Measurements from ENCODE around the gene IL12RB2.
A peak's percentile ranks its signal among the peaks of the same experiment; 100 is the strongest.
"Not testable (repeated sequence)": the region's sequence is repeated elsewhere in the genome, so short reads cannot be mapped to it uniquely, and the experiment has no call there.

Gene IL12RB2

DNA sequence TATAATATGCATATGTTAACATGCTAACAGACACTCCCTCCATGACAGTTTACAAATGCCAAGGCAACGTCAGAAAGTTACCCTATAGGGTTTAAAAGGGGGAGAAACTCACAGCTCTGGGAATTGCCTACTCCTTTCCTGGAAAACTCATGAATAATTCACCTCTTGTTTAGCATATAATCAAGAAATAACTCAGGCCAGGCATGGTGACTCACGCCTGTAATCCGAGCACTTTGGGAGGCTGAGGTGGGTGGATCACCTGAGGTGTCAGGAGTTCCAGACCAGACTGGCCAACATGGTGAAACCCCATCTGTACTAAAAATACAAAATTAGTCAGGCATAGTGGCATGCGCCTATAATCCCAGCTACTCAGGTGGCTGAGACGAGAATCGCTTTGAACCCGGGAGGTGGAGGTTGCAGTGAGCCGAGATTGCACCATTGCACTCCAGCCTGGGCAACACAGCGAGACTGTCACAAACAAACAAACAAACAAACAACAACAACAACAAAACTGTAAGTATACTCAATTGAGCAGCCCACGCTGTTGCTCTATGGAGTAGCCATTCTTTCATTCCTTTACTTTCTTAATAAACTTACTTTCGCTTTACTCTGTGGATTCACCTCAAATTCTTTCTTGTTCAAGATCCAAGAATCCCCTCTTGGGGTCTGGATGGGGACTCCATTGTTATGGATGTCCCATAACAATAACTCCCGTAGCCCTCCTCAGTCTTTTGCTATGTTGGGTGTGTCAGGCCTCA lies 92.5 kb downstream of the IL12RB2 start:
- not testable (repeated sequence) for DNase-seq

DNA sequence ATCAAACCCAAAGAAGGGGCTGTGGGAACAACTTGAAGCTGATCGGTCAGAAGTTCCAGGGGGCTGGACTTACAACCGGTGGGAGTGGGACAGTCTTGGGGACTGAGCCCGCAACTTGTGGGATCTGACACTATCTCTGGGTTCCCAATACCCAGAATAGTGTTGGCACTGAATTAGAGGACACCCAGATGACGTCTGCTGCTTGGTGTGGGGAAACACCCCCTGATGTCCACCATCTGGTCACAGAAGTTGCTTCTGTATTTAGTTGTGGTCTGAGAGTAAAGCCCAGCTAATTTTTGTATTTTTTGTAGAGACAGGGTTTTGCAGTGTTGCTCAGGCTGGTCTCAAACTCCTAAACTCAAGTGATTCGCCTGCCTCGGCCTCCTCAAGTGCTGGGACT lies 93.8 kb downstream of the IL12RB2 start:
- DNase-seq, result no peak

DNA sequence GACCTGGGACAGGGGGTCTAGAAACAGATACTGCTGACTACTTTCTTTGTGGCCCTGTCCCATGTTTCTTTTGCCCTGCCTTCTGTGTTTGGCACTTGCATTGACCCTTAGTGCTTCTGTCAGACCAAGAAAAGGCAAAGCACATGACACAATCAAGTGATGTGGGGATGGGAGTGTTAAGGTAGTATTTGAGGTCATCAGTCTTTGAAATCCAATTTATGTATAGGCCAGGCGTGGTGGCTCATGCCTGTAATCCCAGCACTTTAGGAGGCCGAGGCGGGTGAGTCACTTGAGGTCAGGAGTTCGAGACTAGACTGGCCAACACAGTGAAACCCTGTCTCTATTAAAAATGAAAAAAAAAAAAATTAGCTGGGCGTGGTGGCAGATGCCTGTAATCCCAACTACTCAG lies 96.5 kb downstream of the IL12RB2 start:
- DNase-seq, result no peak

DNA sequence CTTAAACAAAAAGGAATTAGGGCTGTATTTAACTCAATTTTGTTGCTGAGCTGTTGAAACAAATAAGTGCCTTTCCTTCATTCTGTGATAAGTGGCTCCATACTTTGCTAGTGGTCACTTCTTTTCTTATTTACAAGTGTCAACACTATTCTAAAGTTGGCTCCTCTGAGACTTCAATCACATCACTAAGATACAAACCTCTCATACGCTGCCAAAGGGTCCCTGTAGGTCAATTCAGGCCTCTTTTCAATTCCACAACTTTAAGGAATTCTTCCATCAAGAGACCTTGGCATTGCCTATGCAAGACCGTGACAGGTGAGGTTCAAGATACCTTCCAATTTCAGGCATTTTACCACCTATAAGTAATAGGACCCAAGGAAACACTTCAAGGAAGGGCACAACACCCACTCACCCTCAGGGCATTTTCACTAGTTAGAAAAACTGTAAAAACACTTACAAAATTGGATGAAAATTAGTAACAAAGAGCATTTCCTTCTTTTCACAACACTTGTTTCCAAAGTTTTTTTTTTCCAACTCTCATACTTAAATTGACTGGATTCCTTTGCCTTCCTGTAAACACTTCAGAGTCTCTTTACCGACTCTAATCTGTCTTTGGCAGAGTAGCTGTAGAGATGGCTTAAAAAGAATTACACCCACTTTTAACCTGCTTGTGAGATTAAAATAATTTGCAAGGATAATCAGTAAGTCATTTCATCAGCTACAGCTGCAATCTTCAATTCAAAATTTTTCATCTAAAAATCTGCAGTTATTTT lies 98.0 kb downstream of the IL12RB2 start:
- no peak for DNase-seq

- no peak for DNase-seq
These were observed 99.8 kb downstream of the IL12RB2 start for GRCh38 chr1:67407498-67407897.

DNA sequence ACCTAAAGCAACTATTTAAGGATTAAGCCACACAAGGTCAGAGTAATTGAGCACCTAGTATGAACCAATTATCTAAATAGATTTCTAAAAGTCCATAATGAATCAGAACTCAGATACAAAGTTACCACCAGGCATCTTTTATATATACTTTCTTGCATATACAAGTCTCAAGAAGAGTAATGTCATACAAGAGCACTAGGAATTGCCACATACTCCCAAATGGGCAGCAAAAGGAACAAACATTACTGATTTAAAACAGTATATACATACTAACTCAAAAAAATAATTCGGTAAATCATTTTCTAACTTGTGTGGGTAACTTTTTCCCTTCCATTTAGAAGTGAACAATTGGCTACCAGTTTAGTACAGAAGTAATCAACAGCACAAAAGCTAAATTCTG lies 100.5 kb downstream of the IL12RB2 start:
- no peak for DNase-seq

- not testable (repeated sequence) for DNase-seq
These were observed 105.4 kb downstream of the IL12RB2 start for GRCh38 chr1:67413101-67413500.

DNA sequence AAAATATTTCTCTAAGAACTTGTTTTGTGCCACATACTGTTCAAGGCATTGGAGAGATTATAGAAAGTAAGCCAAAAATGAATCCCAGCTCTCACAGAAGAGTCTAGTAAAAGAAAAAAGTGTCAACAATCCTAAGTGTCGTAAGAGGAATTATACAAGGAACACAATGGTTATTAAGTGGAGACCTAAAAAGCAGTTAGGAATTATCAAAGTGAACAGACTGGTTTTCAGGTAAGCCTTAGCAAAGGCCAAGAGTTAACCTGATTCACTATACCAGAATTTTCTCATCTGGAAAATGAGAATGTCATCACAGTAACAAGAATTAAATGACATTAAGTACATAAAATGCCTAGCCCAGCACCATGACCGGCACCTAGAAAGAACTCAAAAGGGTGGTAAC lies 106.9 kb downstream of the IL12RB2 start:
- no peak for DNase-seq

- no peak for DNase-seq
These were observed 107.4 kb downstream of the IL12RB2 start for GRCh38 chr1:67415041-67415440.

- not testable (repeated sequence) for DNase-seq
These were observed 110.1 kb downstream of the IL12RB2 start for GRCh38 chr1:67417733-67418132.

DNA sequence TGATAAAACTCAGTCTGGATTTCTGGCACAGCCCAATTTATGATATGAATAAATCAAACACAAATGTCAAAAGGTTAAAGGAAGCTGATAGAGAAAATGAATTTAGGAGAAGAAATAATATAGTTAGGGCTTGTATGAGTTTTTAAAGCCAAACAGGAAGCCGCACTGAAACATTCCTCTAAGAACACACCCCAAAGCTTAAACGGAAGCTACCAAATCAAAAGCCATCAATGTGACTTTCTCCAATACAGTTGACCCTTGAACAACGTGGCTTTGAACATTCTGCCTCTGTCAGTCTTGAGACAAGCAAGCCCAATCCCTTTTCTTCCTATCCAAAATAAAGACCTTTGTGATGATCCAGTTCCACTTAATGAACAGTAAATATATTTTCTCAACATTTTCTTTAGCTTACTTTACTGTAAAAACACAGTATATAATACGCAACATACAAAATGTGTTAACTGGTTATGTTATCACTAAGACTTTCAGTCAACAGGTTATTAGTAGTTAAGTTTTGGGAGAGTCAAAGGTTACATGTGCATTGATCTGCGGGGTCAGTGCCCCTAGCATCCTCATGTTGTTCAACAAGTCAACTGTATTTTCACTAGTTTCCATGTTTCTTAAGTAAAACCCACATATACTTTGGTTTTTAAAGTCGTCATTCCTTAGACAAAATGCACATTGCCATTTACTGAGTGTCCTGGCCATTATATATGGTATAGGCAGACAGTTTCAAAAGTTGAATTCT lies 111.3 kb downstream of the IL12RB2 start:
- DNase-seq, result no peak

DNA sequence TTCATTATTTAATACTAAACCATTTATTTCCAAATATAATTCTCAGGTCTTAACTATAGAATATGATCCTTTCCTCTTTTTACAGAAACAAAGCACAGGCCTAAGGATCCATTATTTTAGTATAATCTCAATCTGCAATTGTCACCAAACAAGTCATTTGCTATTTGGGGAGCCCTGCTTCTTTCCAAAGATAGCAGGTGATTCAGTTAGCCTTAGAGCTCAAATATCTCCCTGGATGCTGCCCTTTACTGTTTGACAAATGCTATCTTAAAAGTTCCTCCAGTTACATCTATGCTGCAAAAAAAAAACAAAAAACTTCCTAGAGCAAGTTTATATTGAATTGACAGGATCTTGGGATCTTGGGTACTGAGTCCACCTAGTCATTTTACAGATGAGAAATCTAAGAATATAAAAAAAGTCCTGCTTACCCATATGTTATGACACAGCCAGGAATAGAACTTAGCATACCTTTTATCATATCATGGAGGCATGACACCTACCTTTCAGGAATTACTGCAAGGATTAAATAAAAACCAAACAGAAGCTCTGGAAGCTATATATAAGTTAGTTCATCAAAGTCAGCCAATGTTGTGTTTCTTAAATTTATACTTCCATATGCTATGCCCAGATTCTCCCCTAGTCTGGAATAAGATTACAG lies 113.3 kb downstream of the IL12RB2 start:
- DNase-seq, result no peak

DNA sequence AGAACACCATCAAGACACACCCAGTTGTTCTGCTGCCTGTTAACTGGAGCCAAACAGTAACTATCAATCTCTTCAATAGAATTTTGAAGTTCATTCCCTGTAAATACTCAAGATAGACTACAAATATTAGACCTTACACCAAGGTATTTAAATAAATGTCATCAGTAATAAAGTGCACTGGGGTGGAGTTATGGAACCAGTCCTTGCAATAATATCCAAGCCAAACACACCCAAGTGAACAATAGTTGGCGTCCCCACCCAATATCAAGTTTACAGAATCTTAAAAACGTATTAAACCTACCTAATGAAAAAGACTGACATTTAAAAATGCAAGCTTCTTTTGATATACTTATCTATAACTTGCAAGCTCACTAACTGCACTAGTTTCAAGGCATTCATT lies 119.8 kb downstream of the IL12RB2 start:
- no peak for DNase-seq

DNA sequence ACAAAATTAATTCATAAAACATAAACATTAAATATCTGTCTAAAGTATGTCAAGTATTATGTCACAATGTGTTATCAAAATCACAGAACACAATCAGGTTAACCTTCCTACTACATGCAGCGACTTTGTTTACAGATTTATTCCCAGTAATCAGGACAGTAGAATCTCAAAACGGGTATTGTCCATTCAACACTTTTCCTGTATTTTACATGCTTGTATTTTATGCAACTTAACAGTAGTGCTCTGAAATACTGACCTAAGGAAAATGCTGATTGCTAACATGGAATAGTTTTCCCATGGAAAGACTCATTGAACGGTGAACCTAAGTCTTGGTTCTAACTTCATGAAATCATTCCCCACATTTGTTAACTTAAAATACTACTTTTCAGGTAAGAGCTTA lies 120.3 kb downstream of the IL12RB2 start:
- no peak for DNase-seq

- peak in 3 of 4 experiments; percentile 8 to 39 (median 26) for DNase-seq
These were observed 121.4 kb downstream of the IL12RB2 start for GRCh38 chr1:67429011-67429527.

- DNase-seq, result peak in 3 of 4 experiments; percentile 24 to 62 (median 39)
These were observed 122.1 kb downstream of the IL12RB2 start for GRCh38 chr1:67429528-67430357.

- DNase-seq, result peak; percentile 82 to 94 (median 86)
These were observed 122.9 kb downstream of the IL12RB2 start, which contains the start of gene SERBP1 for GRCh38 chr1:67430358-67431155. Gene SERBP1, minus strand, starts transcription at chr1:67430402. Its CDS starts 102 bp downstream, at chr1:67430300.

DNA sequence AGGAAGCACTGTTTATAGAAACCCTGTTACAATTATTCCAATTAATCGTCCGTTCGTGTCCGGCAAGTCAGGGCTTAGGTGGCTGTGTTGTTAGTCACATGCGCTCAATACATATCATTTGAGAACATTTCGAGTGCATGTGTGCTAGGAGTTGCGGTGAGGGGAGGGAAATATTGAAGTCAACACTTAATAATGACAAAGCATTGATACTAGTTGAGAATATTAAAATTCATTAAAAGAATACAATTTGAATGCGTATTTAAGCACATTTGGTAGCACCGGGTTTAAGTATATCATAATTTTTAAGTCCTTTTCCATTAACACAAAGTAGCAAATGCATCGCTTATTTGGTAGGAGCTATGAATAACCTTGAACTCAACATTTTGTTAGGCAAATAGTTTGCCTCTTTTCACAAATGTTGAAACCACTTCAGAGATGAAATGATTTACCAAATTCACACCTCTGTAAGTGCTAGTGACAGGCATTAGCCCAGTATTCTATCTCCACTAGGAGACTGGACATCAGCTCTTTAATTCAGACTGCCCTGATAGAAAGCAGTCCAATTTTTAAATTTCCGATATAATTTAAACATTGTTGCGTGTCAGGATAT lies 123.6 kb downstream of the IL12RB2 start:
- DNase-seq, result no peak

DNA sequence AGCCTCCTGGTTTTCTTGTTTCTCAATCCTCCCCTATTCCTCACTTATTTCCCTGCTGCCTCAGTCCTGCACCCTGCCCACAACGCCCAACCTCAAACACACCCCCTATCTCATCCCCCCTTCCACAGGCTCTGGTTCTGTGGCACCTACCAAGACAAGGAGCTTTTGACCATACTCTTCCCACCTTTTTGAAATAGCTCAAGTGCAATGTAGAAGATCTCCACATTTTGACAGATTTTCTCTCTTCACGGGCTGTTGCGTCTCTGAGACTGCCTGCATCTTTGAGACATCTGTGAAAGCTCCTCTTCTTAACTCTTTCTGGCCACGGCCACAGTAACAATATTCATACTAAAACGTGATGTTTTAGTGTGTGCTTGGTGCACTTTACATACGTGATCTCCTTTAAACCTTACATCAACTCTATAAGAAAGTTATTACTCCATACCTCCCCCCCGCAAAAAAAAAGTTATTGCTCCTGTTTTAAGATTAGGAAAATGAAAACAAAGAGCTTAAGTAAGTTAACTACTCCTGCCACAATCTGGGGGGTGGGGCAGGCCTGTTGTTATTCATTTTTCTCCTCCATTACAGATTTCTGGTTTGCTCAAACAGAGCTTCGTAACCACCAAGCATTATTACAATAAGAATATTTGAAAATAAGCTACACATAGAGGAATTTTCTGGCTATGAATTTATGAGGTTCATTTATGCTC lies 124.4 kb downstream of the IL12RB2 start:
- DNase-seq, result no peak

DNA sequence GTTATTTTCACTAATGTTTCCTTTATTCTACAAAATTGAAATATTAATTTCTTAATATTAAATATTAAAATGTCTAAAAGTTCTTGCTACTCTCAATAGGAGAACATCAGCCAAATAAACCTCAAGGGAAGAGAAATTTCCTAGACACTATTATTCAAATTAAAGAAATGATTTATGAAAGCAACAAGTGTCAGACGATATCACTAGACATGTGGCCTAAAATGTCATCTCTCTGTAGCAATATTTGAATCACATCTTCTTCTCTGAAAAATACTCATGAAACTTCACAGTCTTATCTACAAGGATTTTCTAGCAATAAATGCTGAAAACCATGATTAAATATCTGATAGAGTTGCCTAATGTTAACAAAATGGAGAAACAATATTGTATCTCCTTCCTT lies 125.1 kb downstream of the IL12RB2 start:
- no peak for DNase-seq

Measured in activated naive CD4-positive, alpha-beta T cell (primary cell).